Activated effector memory CD4-positive, alpha-beta T cell treated with Interleukin-2 at 50 U/mL for 16 hours (primary cell): ENCODE measurements around the gene MAP7D3.
"Not testable (repeated sequence)": the region's sequence is repeated elsewhere in the genome, so short reads cannot be mapped to it uniquely, and the experiment has no call there.

Experiments
- DNase-seq: peaks from one replicate; pipeline ENCODE4 v3.0.0-alpha.2; 2020

MAP7D3 gene

DNA sequence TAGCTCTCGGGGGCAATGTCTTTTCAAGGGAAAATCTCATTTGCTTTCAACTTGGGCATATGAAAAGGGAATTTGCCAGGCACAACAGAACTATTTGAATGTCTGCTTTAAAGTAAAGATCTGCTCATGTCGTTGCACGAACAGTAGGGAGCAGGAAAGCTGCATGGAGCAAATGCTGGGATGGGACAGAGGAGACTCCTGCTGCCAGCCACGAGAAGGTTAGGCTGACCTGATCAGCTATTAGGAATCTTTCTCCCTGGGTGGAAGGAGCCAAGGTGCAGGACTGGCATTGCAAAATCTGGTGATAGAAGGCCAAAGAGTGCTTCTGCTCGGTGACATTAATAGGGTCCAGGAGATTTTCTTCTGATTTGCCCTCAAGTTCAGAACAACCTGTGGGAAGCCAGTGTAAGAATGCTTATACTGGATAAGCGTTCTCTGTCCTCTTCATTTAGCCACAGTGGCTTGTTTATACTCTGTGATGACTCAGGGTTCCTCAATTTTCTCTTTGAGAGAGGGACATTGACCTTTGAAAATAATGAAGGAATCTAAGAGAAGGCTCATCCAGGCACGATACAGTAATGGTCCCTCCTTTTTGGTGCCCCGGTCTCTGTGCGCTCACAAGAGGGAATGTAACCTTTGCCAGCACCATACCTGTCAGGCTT lies 80.9 kb downstream of the MAP7D3 start:
- no peak for DNase-seq

DNA sequence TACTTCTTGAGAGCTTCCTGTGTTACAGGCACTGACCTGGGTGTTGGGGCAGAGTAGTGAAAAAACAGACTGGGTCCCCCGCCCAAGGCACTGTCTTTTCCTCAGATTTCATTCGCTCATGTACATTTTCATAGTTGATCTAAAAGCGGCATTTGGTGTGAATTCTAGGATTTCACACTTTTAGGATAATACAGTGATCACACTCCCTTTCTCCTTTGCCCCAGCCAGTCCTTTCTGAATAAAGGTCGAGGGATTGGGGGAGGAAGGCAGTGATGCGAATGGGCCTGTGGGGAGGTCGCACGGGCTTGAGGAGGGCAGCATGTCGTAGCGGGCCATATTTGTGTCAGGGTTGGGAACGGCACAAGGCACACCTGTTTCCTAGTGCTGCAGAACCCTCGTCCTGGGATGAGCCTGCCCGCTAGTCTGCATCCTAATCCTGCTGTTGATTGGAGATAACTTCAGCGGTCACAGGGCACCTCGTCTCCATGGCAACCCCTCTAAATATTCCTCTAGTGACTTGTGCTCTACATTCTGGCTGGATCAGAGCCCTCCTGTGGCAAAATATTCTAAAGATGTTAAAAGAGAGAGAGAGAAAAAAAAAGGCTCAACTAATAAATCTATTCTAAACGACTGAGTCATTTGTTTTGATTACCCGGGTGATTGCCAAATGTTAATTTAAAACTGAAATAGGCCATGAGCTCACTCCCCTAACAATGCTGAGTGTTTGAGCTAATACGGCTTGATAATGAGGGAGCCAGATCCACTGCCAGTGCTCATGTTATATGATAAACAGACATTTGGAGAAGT lies 82.1 kb downstream of the MAP7D3 start:
- DNase-seq: no peak

DNA sequence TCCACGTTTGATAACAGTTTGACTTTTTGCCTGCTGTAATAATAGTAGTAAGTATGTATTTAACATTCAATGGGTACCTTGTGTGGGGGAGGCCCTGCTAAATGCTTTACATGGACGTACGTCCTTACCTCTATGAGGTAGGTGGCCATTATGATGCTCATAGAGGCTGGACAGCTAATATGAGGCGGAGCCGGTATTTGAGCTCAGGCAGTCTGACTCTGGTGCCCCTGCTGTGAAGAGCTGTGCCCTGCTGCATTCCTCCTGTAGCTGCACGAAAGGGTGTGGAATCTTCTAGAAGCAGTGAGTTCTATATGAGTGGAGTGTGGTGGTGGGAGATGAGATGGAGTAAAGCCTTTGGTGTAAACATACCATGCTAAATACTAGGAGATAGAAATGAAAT lies 83.2 kb downstream of the MAP7D3 start:
- not testable (repeated sequence) for DNase-seq

DNA sequence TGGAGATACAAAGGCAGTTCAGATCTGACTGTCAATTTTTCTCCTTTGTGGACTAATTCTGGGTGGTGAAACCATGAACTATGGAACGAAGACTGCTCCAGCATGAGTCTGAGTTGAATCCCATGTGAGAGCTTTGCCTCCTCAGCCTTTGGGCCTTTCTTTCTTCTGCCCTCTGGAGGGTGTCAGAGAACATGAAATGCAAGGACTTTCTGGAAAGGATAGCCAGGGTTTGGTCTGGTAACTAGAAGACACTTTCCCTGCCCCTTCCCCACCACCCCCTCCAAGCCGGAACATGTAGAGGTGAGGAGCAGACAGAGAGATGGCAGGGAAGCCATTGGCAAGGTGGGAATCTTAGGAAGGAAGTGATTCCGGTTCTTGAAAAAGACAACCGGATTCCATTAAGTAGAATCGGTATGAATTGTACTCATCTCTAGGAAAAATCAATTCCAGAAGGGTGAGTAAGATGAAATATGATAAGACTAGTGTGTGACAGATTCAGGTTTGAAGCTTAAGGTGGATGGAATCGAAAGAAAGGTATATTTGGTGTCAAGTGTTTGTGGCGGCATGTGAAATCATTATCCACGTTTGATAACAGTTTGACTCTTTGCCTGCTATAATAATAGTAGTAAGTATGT lies 84.9 kb downstream of the MAP7D3 start:
- DNase-seq: no peak

DNA sequence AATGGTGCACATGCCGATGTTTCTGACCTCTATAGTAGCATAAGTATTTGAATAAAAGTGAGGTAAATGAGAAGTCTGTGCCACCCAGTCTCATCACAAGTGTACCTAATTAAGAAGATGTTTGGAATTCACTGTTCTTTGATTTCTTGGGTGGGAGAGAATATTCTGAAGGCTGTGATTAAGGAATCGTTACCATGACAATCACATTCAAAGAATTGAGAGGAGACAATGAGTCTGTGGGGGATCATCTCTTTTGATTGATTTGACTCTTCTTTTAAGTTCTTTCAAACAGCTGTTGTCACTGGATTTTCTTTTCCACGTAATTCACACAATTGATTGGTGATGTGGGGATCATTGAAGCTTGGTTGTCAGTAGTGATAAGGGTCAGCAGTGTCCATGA lies 85.8 kb downstream of the MAP7D3 start:
- no peak for DNase-seq

DNA sequence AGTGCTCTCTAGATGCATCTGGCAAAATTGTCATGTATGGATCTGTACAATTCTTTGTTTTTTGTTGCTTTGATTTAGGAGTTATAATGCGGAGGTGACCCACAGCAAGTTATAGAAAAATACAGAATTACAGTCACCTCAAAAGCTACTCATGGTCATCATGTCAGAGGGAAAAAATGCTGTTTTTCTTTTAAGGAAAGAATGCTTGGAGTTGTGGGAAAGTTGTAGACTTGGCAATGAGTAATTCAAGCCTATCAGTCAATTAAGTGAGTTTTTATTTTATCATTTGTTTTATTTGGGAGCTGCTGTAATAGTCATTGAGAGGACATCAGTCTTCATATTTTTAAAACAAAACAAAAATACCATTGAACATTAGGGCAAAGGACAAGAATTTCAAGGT lies 87.5 kb downstream of the MAP7D3 start:
- no peak for DNase-seq
